B cell (primary cell): ENCODE results near the gene TPST1. TPM values are rescaled to one million over a fixed set of nuclear protein-coding genes. Genes with fewer than 3 reads are reported as not detected.

Experiments
- ATAC-seq: fragments of 200-7000 bp; cut with Tn5 transposase; one replicate; pipeline ENCODE4 v1.10.0; 2021; ENCODE audit warnings: low read depth, mild to moderate bottlenecking, moderate number of reproducible peaks, moderate library complexity
- CTCF ChIA-PET: fragments of 350-600 bp; sonication (Branson Sonifier 250); formaldehyde crosslinking; loops from one replicate; lab custom pipeline; 2021; ENCODE audit warnings: antibody characterized with exemption, inconsistent platforms; lab: Charles Lee
- POLR2A ChIA-PET: fragments of 350-600 bp; sonication (Branson Sonifier 250); formaldehyde crosslinking; loops from one replicate; lab custom pipeline; 2021; ENCODE audit warnings: antibody characterized with exemption; lab: Charles Lee
- DNase-seq: peaks from one replicate; pipeline ENCODE4 v3.0.0; 2013
- H2AFZ ChIP-seq: 2 replicates; pipeline ENCODE4 v1.6.1; 2012; ENCODE audit warnings: mild to moderate bottlenecking, low read depth, low read length; ENCODE audit not compliant: insufficient read depth, poor library complexity, severe bottlenecking
- H3K27ac ChIP-seq, 2 donors: 1 replicate in 1 of 2; 2 replicates in 1 of 2; pipeline ENCODE4 v1.5.1; 2012 to 2013; ENCODE audit warnings: low read length in 2 of 2, mild to moderate bottlenecking in 2 of 2, moderate library complexity in 1 of 2
- H3K27me3 ChIP-seq, 4 experiments: fragments of 200-600 bp in 1 of 4; sonication (generic) in 1 of 4; replicated peaks in 1 of 4; 1 replicate in 2 of 4; 2 replicates in 2 of 4; pipeline versions ENCODE4 v1.6.1 to v1.7.0; 2013 to 2016; ENCODE audit warnings: low read length in 3 of 4, mild to moderate bottlenecking in 2 of 4, mixed read lengths in 1 of 4, moderate library complexity in 1 of 4; ENCODE audit not compliant: insufficient read depth in 4 of 4, control insufficient read depth in 3 of 4; ENCODE audit errors: control extremely low read depth in 1 of 4
- H3K36me3 ChIP-seq, 2 experiments: replicated peaks in 1 of 2; 1 replicate in 1 of 2; 2 replicates in 1 of 2; pipeline versions ENCODE4 v1.6.1 to v1.7.1; 2013; ENCODE audit warnings: low read length in 1 of 2; ENCODE audit not compliant: insufficient read depth in 2 of 2, control insufficient read depth in 1 of 2; ENCODE audit errors: control extremely low read depth in 1 of 2, extremely low read depth in 1 of 2
- H3K4me1 ChIP-seq, 2 donors: fragments of 200-600 bp in 1 of 2; sonication (generic) in 1 of 2; 1 replicate in 1 of 2; 2 replicates in 1 of 2; pipeline versions ENCODE4 v1.5.1 to v1.6.1; 2013 to 2017; ENCODE audit warnings: low read length in 2 of 2; ENCODE audit not compliant: control insufficient read depth in 2 of 2, insufficient read depth in 2 of 2
- H3K4me2 ChIP-seq: replicated peaks from 2 replicates; pipeline ENCODE3; 2012; ENCODE audit warnings: mild to moderate bottlenecking, low read depth, low read length; ENCODE audit not compliant: poor library complexity, severe bottlenecking
- H3K4me3 ChIP-seq, 5 experiments: fragments of 200-600 bp in 1 of 5; sonication (generic) in 1 of 5; 1 replicate in 3 of 5; 2 replicates in 2 of 5; pipeline versions ENCODE4 v1.5.1 to v1.7.0; 2011 to 2016; ENCODE audit warnings: low read length in 4 of 5, mild to moderate bottlenecking in 4 of 5, low read depth in 2 of 5, control low read depth in 1 of 5, moderate library complexity in 1 of 5; ENCODE audit not compliant: insufficient read depth in 1 of 5; ENCODE audit errors: control extremely low read depth in 1 of 5, extremely low read depth in 1 of 5
- H3K79me2 ChIP-seq: fragments of 200-600 bp; sonication (generic); one replicate; pipeline ENCODE4 v1.6.0; 2016; ENCODE audit warnings: low read length; ENCODE audit not compliant: control insufficient read depth, insufficient read depth
- H3K9ac ChIP-seq: fragments of 200-600 bp; sonication (generic); 2 replicates; pipeline ENCODE4 v1.6.1; 2017; ENCODE audit warnings: mild to moderate bottlenecking, low read length, moderate library complexity
- H3K9me3 ChIP-seq, 3 donors: one replicate each; pipeline versions ENCODE4 v1.6.1 to v1.7.1; 2013; ENCODE audit warnings: low read length in 2 of 3; ENCODE audit not compliant: control insufficient read depth in 2 of 3, insufficient read depth in 1 of 3; ENCODE audit errors: control extremely low read depth in 1 of 3
- H4K20me1 ChIP-seq: 2 replicates; pipeline ENCODE4 v1.6.0; 2012; ENCODE audit warnings: mild to moderate bottlenecking, low read length; ENCODE audit not compliant: insufficient read depth, control insufficient read depth, poor library complexity, severe bottlenecking
- H3K27ac Mint-ChIP-seq: one replicate; pipeline ENCODE4 v1.8.0; 2021; ENCODE audit warnings: mixed read lengths
- H3K27me3 Mint-ChIP-seq: one replicate; pipeline ENCODE4 v1.8.0; 2021; ENCODE audit warnings: mixed read lengths
- H3K4me1 Mint-ChIP-seq: one replicate; pipeline ENCODE4 v1.8.0; 2021; ENCODE audit warnings: mixed read lengths
- H3K4me3 Mint-ChIP-seq: one replicate; pipeline ENCODE4 v1.8.0; 2021; ENCODE audit warnings: mixed read lengths
- H3K9me3 Mint-ChIP-seq: one replicate; pipeline ENCODE4 v1.8.0; 2022; ENCODE audit warnings: mixed read lengths; ENCODE audit not compliant: insufficient read depth
- CTCF ChIP-seq: fragments of 200-600 bp; IDR thresholded peaks from one replicate; pipeline ENCODE4 v1.8.0; 2022; ENCODE audit warnings: antibody characterized with exemption, mild to moderate bottlenecking
- EZH2 ChIP-seq: IDR thresholded peaks from 2 replicates; pipeline ENCODE4 v1.6.1; 2012; ENCODE audit warnings: borderline replicate concordance, low read depth, mild to moderate bottlenecking, moderate library complexity, low read length; ENCODE audit not compliant: insufficient read depth, poor library complexity, severe bottlenecking
- WGBS: methylation state at CpG from one replicate; pipeline ENCODE4 v1.1.5; 2013; ENCODE audit warnings: missing lambda C conversion rate; ENCODE audit not compliant: insufficient coverage; 5-methylcytosine and 5-hydroxymethylcytosine counted together
- intact Hi-C: fragments of 100-400 bp; cut with micrococcal nuclease; formaldehyde crosslinking; loops from one replicate; pipeline ENCODE4 v1.10.0; 2022
- polyA plus RNA-seq: library from polyadenylated mRNA; depleted of rRNA; stranded (reverse); fragments of >200 nt; gene quantifications from 2 replicates; pipeline ENCODE4 v1.2.3, GENCODE V29; 2012
- total RNA-seq, 2 donors: library from RNA; stranded (reverse); fragments of 120-200 nt in 1 of 2; gene quantifications; 1 replicate in 1 of 2; 2 replicates in 1 of 2; pipeline versions ENCODE4 v1.2.3 to v1.2.4, GENCODE V29; 2013 to 2022

The TPST1 gene
- total and polyA plus RNA-seq, 2 donors (not counting 1 experiment from before 2014, with no cell fraction given): 13.0 to 17.0 TPM

- no peaks in the 10 kb centered on the region for H3K4me1 Mint-ChIP-seq
- Histone ChIP-seq H3K27me3 (no peaks in the 10 kb centered on the region), H3K4me1 (no peaks in the 10 kb centered on the region), H3K9me3 (peaks cover 2 to 27% (median 20%) of the 10 kb centered on the region in 3 donors), H3K4me2 (no peak overlapping the region), H3K4me3 (no peak overlapping the region), H3K36me3 (no peaks in the 10 kb centered on the region), H3K79me2 (no peaks in the 10 kb centered on the region), H4K20me1 (no peaks in the 10 kb centered on the region), H3K27ac (no peak overlapping the region), H2AFZ (no peak overlapping the region), H3K9ac (no peak overlapping the region)
- 94% methylated on average over 4 of the region's 6 CpGs for WGBS
- no peak overlapping the region for H3K4me3 Mint-ChIP-seq
- DNase-seq (no peak), ATAC-seq (no peak)
- no peak overlapping the region for H3K27ac Mint-ChIP-seq
- H3K9me3 Mint-ChIP-seq: peaks cover 15% of the 10 kb centered on the region
- CTCF ChIA-PET: no interaction called here
- TF ChIP-seq EZH2 (no peak), CTCF (no peak)
- no peaks in the 10 kb centered on the region for H3K27me3 Mint-ChIP-seq
- POLR2A ChIA-PET: no interaction called here
- intact Hi-C loops: no loop called here
Observed at GRCh38 chr7:66335318-66335717, 130.2 kb downstream of the TPST1 start.

GRCh38 chr7:66336760-66337159, 131.6 kb downstream of the TPST1 start:
- CTCF ChIA-PET: no interaction called here
- no peak overlapping the region for H3K4me3 ChIP-seq
- TF ChIP-seq CTCF (no peak), EZH2 (no peak)

More at GRCh38 chr7:66336760-66337159, 131.6 kb downstream of the TPST1 start:
- peaks cover 2 to 29% (median 20%) of the 10 kb centered on the region in 3 donors for H3K9me3 ChIP-seq
- Mint-ChIP-seq H3K9me3 (peaks cover 17% of the 10 kb centered on the region), H3K4me3 (no peak overlapping the region), H3K27ac (no peak overlapping the region), H3K4me1 (no peaks in the 10 kb centered on the region), H3K27me3 (no peaks in the 10 kb centered on the region)
- no peak overlapping the region for H2AFZ ChIP-seq
- ATAC-seq: no peak
- DNase-seq: no peak
- no peaks in the 10 kb centered on the region for H3K27me3 ChIP-seq
- POLR2A ChIA-PET: no interaction called here
- intact Hi-C loops: no loop called here
- H4K20me1 ChIP-seq: no peaks in the 10 kb centered on the region
- H3K9ac ChIP-seq: no peak overlapping the region
- no peak overlapping the region for H3K4me2 ChIP-seq
- H3K79me2 ChIP-seq: no peaks in the 10 kb centered on the region
- no peaks in the 10 kb centered on the region for H3K4me1 ChIP-seq
- no peak overlapping the region for H3K27ac ChIP-seq
- H3K36me3 ChIP-seq: no peaks in the 10 kb centered on the region
